GM21717 (cell line): ENCODE data around the gene MCIDAS.
A peak's percentile ranks its signal among the peaks of the same experiment; 100 is the strongest.

Experiments used
- ATAC-seq: cut with Tn5 transposase; IDR thresholded peaks from one replicate; pipeline ENCODE4 v1.9.1; 2021; ENCODE audit warnings: mild to moderate bottlenecking, moderate library complexity; ENCODE audit not compliant: unreplicated experiment

The MCIDAS gene

DNA sequence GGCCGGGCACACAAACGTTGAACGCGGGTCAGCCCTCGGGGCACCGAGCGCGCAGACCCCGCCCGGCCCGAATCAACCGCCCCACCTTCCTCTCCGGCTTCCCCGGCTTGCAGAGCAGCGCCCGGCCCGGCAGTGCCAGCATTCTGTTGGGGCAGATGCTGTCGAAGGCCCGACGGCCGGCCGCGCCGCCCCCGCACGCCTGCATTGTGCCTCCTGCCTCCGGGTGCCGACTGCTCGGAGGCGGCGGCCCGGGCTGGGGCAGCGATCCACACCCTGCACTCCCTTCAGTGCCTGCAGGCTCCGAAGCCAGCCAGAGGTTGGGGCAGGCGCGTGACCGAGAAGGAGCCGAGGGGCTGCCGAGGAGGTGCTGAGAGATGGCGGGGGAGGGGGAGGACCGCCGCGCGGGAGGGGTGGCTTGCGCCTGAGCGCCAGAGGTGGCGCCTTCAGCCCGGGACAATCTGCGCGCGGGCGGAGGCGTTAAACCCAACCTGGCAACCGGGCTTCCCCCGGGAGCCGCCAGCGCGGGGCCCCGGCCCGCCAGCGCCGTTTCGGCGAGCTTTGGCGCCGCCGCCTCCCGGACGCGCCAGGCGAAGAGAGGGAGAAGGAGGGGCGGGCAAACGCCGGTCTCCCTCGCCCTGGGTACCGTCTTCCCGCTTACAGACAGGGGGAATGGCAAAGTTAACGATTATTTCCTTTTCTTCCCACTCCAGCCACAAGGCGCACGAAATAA is at the start of gene MCIDAS:
TSS of gene MCIDAS (minus strand) at position 382 of the 730 bp plus-strand sequence. CDS start at position 205, 177 bp downstream.
- ATAC-seq, result peak; percentile 51

DNA sequence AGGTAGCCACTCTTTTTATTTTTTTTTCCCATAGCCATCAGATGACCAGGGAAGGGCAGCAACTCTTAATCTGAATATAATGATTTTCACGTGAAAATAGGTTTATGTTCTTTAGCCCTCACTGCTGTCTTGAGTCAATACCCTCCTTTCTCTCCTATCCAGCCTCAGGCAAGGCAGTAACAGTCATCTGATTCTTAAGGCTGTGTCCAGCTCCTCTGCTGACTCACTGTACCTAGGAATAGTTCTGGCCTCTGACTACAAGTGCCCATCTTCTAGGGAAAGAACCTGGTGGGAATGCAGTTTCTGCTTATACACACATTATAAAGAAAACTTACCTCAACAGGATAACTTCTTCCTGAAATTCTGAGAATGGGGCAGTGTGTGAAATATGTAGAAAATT is 49.7 kb upstream of the MCIDAS start:
- ATAC-seq, result no peak

DNA sequence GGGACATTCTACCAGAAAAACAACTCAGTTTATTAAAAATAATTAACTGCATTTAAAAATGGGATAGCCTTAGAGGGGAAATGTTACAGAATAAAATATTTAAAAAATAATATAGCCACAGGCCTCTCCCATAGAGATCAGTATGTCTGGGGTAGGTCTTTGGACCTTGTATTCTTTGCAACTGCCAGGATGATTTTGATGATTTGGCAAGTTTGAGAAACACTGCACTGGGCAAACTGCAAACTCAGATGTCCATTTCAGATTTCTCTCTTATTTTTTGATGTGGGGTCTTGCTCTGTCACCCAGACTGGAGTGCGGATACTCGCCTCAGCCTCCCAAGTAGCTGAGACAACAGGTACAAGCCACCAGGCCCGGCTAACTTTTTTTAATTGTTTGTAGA is 31.2 kb upstream of the MCIDAS start:
- ATAC-seq, result no peak

DNA sequence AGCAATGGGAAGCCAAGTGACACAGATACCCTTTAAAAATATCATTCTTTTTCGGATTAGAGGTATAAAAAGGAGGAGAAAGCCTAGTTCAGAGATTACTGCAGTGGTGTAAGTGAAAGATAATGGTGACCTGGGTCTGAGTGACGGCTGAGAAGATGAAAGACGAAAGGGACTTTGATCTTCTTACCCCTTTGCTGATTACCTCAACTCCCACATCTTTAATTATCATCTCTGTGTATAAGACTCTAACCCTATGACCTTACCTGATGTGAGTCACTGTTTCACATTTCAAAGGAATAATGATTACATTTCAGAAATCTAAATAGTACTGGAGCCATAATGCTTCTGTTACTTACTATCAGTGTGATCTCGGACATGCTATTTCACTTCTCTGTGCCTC is 27.7 kb upstream of the MCIDAS start:
- ATAC-seq, result no peak

DNA sequence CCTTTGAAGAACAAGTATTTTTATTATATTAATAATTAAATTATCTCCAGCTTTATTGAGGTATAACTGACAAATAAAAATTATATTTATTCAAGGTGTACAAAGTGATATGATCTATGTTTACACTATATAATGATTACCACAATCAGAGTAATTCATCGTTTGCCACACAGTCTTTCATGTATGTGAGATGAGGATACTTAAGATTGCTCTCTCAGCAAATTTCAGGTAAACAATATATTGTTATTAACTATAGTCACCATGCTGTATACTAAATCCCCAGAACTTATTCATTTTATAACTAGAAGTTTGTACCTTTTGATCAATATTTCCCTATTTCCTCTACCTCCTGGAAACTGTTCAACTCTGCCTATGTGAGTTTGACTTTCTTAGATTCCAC is 22.9 kb upstream of the MCIDAS start:
- no peak for ATAC-seq

DNA sequence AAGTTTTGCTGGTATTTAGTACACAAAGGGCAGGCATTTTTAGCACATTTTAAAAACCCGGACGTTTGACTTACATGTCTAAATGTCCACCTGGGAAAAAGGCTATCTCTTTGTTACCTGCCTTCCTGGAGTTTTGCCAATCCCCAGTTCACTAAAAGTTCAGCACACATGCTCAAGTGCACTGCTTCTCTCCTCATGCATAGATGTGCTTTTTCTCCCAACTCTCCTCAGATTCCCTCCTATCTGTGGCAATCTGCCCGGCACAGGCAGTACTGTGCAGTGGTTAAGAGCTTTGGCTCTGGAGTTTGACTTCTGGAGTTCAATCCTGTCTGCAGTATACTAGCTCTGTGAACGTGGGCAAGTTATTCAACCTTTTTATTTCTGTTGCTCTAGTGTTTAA is 14.6 kb upstream of the MCIDAS start:
- no peak for ATAC-seq

DNA sequence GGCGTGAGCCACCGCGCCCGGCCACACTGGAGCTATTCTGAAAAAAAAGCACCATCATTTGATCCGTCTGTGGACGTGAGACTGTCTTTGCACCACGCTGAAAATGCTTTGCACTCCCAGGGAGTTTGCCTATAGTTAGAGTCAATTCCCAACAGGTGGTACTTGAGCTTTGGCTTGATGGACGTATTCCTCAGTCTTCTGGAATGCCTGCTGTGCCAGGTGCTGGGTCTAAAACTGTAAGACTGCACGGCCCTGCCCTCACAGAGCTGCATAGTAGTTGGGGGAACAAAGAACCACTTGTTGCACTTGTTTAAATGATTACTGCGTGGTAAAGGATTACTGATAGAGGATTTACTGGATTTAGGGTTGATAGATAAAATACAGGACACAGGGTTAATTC is 9.7 kb upstream of the MCIDAS start:
- no peak for ATAC-seq

DNA sequence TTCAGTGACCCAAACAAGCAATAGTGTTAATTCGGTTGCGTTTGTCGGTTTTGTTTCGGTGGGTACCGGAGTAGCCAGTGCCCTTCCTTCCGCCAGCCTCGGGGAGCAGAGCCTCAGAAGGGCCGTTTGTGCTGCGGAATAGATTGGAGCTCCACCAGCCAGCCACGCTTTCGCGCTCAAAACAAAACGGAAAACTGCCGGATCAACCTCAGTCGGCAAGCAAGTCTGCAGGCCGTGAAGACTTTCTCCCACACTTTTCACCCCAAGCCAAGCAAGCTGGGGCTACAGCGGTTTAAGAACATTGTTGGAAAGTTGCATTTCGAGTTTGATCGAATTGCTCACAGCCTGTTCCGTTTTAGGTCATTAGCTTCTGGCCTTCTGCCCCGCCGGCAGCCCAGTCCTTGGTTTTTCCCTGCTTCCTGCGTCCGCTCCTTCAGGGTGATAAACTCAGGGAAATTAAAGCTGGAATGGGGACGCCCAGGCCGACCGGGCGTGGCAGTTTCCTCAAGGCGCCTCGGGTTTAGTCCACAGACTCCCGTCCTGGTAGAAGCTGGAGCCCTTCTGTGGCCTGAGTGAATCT is 7.1 kb upstream of the MCIDAS start:
- ATAC-seq, result no peak

DNA sequence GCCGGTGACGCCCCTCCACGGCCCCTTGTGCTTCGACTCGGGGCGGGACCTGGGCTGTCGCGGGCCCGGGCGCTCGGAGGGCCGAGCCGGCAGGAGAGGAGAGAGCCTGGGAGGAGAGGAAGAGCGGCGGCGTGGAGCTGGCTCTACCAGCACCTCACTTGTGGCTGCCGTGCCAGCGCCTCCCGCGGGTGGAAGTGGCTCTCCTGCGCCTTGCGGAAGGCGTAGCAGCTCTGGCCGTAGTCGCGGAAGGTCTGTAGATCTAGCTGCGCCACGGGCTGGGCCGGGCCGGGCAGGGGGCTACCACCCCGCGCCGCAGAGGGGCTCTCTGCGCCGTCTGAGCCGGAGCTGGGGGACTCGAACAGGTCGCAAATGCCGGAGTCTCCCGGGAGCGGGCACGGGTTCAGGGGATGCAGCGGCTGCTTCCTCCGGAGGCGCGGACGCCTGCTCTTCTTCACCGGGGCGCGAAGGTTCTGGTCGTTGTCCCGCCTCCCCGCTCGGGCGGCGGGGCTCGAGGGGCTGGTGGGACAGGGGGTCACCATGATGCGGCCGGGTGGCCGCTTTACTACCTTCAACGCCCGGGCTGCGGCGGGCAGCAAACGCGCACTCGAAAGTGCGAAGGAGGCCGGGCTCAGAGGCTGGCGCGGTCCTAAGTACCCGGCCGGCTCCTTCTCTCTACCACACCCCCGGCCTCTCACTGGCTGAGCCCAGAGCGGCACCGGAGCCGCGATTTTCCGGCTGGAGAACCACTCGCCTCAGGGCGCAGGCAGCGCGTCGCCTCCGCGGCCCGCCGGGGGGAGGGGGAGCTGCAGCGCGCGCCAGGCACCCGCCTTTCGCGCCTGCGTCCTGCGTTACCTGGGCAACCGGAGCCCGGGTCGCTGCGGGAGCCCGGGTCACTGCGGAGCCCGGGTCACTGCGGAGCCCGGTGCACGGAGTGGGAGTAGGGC is 6.1 kb upstream of the MCIDAS start, which contains the start of gene CCNO:
TSS of gene CCNO (minus strand) at position 624 of the 944 bp plus-strand sequence. CDS start at position 539, 85 bp downstream.
- no peak for ATAC-seq

DNA sequence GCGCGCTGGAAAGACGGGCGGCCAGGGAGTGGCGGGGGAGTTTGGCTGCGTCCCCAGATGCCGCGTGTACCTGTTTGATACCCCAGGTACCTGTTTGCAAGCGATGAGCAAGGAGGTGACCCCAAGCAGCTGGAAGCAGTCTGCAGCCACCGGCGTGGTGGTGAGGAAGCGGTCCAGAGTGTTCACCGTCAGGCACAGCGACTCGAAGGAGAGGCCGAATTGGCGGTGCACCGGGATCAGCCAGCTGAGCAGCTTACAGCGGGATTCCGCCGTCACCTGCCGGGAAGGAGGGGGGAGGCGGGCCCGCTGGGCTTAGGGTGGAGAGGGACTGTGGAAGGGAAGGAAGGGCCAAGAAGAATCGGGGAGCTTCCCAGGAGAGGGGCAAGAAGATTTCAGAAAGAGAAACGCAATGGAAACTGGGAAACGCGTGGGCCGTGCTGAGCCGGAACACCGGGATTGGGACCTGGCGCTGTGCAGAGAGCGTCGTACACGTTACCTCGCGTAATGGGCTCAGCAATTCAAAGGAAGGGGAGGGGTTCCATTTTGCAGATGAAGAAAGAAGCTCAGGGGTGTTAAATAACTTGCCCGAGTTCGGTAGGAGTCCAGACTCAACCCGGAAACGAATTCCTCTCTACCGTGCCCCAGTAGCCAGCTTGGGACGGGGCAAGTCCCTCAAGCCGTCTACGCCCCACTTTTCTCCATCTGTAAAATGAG is 5.3 kb upstream of the MCIDAS start:
- ATAC-seq, result no peak

DNA sequence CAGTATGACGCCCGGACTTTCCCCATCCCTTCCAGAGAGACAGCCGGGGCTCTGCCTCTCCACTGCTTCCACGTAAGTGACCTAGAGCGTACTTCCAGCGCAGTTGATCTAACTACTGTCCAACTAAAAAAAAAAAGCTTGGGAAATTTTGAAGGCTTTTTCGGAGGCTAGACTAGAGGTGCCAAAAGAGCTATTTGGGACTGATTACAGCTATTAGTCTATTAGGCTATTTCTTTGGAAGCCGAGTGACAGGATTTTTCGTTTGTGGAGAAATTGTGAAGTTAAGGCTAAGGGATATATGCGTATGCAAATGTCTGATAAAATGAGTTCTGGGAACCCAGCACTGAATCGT is 4.8 kb upstream of the MCIDAS start:
- no peak for ATAC-seq

DNA sequence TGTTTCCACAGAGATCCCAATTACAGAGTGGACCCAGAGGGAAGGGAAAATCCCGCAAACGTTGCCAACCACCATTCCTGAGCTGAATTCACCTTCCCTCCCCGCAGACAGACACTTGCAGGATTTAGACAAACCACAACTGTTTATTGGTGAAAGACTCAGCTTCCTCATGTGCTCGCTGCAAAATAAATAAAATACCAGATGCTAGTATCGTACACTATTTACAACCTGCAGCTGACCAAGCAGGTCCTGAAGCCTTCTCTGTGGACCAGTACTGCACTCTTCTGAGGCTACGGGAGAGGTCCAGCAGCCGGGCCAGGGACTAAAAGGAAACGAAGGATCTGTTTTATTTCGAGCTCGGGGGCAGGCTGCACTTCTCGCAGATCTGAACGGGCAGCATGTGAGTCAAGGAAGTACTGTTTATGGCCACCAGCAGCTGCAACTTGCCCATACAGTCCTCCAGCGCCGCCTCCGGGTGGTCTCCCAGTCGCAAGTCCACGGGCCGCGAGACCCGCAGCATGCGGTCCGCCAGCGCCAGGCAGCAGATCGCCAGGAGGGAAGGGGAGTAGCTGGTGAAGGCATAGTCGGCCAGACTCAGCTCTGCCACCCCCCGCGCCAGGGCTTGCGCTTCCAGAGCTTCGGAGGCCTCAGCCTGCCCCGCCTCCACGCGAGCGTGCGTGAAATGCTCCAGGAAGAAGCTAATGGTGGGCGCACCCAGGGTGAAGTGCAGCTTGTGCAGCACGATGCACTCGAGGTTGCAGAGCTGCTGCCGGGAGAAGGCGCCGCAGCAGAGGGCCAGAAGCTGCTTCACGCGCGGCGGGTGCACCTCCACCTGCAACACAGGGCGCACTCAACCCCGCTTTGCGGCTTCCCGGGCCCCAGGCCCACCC is 4.2 kb upstream of the MCIDAS start:
- ATAC-seq, result no peak

DNA sequence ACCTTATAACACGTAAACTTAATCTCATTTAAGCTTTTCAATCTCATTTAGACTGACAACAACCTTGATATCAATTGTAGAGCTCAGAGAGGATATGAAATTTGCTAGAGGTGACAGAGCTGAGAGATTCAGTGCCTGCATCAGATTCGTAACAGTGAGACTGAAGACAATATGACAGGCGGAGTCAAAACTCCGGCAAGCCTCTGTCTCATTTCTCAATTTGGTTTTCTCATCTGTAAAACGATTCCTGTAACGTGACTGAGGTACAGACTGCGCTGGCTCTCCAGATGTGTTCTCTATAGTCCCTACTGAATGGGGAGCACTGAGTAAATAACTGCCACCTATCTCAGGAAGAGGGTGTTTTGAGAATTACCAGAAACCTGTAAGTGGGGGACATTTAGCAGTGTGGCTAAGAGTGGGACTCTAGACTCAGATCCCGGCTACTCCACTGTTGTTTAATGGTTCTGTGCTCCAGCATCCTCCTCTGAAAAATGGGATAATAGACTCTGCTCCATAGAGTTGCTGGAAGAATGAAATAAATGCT is 3.0 kb upstream of the MCIDAS start:
- no peak for ATAC-seq

DNA sequence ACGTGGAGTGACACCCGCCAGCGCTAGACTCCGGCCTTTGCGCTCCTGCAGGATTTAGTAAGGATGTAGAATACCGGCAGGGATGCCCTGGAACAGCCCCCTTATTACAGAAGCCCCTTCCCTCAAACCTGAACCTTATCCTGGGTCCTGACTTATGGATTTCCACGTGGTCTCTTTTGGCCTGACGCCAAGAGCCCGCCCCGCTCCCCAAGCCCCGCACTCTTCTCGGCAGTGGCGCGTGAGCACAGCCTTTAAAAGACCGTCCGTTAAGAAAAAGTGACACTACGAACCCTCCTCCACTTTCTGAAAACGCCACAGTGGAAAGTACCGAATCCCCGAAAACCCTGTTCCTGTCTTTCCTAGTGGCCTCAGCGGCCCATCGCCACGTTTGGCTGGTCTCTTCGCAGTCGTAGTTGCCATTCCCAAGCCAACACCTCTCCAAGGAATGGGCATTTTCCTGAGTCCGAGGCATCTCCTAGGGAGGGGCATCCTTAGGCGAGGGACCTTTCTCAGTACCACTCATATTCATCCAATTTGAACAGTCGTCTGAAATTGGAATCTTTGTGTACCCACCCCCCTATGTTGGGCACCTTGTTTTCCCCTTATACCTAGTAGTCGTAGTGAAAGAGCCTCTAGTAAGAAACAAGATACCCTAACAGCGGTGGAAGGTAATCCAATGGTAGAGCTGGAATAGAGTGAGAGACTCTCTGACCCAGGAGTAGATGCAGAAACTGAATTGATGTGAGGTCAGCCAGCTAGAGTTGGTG is 732 bp upstream of the MCIDAS start:
- ATAC-seq, result no peak

DNA sequence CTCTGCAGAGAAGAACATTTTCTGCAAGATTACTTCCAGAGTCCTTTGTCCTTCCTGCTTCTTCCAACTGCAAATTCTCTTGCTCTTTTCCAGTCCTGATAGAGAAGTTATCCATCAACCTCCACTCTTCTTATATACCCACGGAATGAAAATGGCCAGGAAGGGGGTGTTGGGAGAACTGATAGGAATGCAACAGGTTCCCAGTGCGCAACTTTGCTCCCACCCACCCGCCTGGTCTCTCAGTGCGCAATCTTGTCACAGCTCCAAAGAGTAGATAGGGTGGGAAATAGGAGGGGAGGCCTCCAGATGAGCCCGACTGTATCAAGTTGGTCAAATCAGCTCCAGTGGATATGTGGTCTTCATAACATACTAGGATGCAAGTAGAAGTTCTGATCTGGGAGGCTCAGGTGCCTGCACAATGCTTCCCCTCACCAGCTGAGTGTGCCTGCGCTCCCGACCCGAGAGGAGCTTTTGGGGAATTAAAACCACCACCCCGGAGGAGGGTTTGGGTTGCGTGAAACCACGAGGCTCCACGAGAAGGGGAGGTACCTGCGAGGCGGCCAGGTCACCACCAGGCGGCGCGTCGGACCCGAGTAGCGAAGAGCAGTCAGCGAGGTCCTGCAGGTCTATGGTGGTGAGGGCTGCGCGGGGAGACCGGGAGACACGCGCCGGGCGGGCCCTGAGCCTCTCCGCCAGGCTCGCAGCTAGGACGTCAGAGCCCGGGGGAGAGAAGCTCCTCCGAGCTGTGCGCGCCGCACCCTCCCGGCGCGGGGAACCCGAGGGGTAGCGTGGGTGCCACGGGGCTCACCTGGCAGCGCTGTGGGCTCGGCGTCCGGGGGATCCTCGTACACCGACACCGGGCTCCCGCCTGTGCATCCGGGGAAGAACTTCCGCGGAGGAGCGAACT is 835 bp downstream of the MCIDAS start:
- peak; percentile 63 for ATAC-seq

DNA sequence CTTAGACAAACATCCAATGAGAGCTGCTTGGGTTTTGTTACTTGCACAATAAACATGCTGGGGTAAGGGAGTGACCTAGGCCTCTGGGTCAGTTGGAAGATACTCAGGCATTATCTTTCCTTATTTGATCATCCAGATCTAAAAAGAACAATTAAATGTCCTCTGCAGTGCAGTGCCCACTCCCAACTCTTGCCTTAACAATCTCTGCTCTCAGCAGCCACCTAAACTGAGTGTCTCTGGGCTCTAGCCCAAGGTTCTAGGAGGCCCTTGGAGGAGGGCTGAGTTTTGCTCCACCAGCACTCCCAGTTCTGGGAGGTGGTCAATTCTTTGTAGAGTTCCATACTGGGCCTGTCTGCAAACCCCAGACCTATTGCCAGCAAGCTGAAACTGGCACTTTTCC is 1.8 kb downstream of the MCIDAS start:
- no peak for ATAC-seq

DNA sequence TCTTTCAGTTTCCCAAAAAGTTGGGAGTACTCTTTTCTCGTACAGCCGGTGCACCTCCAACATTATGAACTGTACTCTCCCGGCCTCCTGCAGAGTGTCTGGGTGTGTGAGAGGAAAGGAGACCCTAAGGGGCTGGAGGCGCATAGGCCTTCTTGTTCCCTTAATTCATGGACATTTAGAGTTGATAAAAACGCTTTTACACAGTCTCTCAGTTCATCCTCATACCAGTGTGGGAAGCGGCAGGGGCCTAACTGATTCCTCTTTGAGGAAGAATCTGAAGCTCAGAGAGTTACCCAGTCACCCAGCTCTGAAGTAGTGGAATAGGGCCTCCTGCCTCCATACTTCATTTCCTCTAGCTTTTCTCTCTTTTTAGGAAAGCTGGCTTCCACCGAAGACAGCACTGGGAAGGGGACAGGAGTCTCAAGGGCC is 3.3 kb downstream of the MCIDAS start:
- no peak for ATAC-seq
